DOHH2 (cell line): ENCODE measurements around the gene SOBP.

Source experiments
- H3F3A ChIP-seq: fragments of 200-600 bp; sonication (generic), shearing (Covaris generic); 2 replicates; pipeline ENCODE4 v1.6.0; 2016; ENCODE audit warnings: antibody characterized with exemption, mild to moderate bottlenecking; ENCODE audit not compliant: control insufficient read depth, insufficient read depth
- H3K27ac ChIP-seq: fragments of 200-600 bp; sonication (generic); 2 replicates; pipeline ENCODE4 v1.5.1; 2014; ENCODE audit warnings: low read depth, mild to moderate bottlenecking, low read length, moderate library complexity
- H3K27me3 ChIP-seq: fragments of 200-600 bp; sonication (generic); 2 replicates; pipeline ENCODE4 v1.6.1; 2014; ENCODE audit warnings: mild to moderate bottlenecking, low read length, mixed read lengths; ENCODE audit not compliant: control insufficient read depth
- H3K36me3 ChIP-seq: fragments of 200-600 bp; sonication (generic); 2 replicates; pipeline ENCODE4 v1.6.1; 2014; ENCODE audit warnings: mild to moderate bottlenecking, low read length, moderate library complexity, mixed read lengths; ENCODE audit not compliant: control insufficient read depth
- H3K4me1 ChIP-seq: fragments of 200-600 bp; sonication (generic); 2 replicates; pipeline ENCODE4 v1.6.1; 2014; ENCODE audit warnings: mild to moderate bottlenecking, low read length, mixed read lengths; ENCODE audit not compliant: control insufficient read depth
- H3K4me2 ChIP-seq: fragments of 200-600 bp; sonication (generic); 2 replicates; pipeline ENCODE4 v1.6.0; 2014; ENCODE audit warnings: mild to moderate bottlenecking, low read length, moderate library complexity
- H3K4me3 ChIP-seq: fragments of 200-600 bp; sonication (generic); 2 replicates; pipeline ENCODE4 v1.5.1; 2014; ENCODE audit warnings: mild to moderate bottlenecking, low read length, mixed read lengths
- H3K79me2 ChIP-seq: fragments of 200-600 bp; sonication (generic); 2 replicates; pipeline ENCODE4 v1.6.1; 2014; ENCODE audit warnings: mild to moderate bottlenecking, low read length, mixed read lengths; ENCODE audit not compliant: control insufficient read depth
- H3K9me2 ChIP-seq: fragments of 200-600 bp; sonication (generic); replicated peaks from 2 replicates; pipeline ENCODE4 v1.6.1; 2014; ENCODE audit warnings: mild to moderate bottlenecking, low read length, mixed read lengths; ENCODE audit not compliant: control insufficient read depth
- H3K9me3 ChIP-seq: fragments of 200-600 bp; sonication (generic); 2 replicates; pipeline ENCODE4 v1.6.1; 2014; ENCODE audit warnings: antibody characterized with exemption, low read length, mixed read lengths; ENCODE audit not compliant: control insufficient read depth, insufficient read depth
- H4K20me1 ChIP-seq: fragments of 200-600 bp; sonication (generic); 2 replicates; pipeline ENCODE4 v1.6.0; 2014; ENCODE audit warnings: low read depth, mild to moderate bottlenecking, antibody characterized with exemption, low read length, moderate library complexity; ENCODE audit not compliant: control insufficient read depth, insufficient read depth
- EZH2phosphoT487 ChIP-seq: fragments of 200-600 bp; sonication (generic); IDR thresholded peaks from 2 replicates; pipeline ENCODE4 v1.6.1; 2017; ENCODE audit warnings: borderline replicate concordance, mild to moderate bottlenecking, antibody characterized with exemption, low read length, moderate library complexity, mixed read lengths
- TF ChIP-seq, protein P1 (sequence below): fragments of 200-600 bp; sonication (generic); IDR thresholded peaks from one replicate; pipeline ENCODE4 v1.5.1; 2014; ENCODE audit warnings: antibody characterized with exemption, mild to moderate bottlenecking, low read depth, low read length; ENCODE audit not compliant: poor library complexity, severe bottlenecking

Gene SOBP

DNA sequence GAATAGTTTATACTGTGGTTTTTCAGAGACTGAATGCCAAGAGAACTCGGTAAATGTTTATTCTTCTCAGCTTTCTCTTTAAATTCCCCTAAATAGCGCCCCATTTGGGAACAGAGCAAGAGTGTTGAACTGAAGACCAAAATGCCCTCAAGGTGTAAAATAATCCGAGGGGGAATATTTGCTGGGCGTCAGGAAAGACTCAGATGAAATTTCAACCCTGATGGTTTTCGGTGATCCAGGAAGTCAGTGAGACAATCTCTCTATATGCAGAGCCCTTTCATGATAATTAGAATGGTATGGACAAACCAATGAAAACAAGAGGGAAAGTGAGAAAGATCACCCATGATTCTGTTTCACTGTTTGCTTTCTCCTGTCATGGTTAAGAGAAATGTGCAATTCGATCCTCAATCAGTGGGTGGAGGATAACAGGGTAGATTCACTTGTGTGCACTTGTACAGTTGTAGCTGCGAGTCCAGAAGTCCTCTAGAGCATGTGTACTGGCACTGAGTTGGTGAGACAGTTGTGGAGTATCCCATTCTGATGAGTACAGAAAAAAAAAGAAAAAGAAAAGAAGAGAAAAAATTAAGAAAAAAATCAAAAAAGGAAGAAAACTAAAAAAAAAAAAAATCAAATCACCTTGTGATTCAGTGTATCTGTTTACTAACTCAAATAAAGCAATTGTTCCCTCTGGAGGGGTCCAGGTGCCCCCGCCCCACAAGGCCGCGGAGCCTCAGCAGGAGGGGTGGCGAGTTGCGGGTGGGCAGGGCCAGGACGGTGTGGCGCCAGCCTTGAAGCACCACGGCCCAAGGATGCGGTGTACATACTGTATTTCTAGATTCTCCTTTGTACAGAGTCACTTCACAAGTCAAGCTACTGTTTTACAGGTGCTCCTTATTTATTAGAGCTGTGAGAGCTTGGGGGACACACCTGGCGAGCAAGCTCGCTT is 169.3 kb downstream of the SOBP start:
- Histone ChIP-seq H3K4me1 (peaks cover 56% of the 10 kb centered on the region), H3K36me3 (peaks cover 4% of the 10 kb centered on the region; the same call in 1 of the 2 replicates), H3K9me3 (no peaks in the 10 kb centered on the region), H3K4me3 (peak overlapping the region; percentile 75), H3K4me2 (peak overlapping the region; percentile 89), H4K20me1 (no peaks in the 10 kb centered on the region), H3K9me2 (no peaks in the 10 kb centered on the region), H3K27me3 (no peaks in the 10 kb centered on the region), H3K27ac (peak overlapping the region; percentile 93), H3K79me2 (0 out of 2 replicates have a peak, but pooled peaks cover 2% of the 10 kb centered on the region), H3F3A (peaks cover 27% of the 10 kb centered on the region)
- TF ChIP-seq EZH2phosphoT487: no peak
- TF ChIP-seq, protein P1, sequence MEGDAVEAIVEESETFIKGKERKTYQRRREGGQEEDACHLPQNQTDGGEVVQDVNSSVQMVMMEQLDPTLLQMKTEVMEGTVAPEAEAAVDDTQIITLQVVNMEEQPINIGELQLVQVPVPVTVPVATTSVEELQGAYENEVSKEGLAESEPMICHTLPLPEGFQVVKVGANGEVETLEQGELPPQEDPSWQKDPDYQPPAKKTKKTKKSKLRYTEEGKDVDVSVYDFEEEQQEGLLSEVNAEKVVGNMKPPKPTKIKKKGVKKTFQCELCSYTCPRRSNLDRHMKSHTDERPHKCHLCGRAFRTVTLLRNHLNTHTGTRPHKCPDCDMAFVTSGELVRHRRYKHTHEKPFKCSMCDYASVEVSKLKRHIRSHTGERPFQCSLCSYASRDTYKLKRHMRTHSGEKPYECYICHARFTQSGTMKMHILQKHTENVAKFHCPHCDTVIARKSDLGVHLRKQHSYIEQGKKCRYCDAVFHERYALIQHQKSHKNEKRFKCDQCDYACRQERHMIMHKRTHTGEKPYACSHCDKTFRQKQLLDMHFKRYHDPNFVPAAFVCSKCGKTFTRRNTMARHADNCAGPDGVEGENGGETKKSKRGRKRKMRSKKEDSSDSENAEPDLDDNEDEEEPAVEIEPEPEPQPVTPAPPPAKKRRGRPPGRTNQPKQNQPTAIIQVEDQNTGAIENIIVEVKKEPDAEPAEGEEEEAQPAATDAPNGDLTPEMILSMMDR: no peak

DNA sequence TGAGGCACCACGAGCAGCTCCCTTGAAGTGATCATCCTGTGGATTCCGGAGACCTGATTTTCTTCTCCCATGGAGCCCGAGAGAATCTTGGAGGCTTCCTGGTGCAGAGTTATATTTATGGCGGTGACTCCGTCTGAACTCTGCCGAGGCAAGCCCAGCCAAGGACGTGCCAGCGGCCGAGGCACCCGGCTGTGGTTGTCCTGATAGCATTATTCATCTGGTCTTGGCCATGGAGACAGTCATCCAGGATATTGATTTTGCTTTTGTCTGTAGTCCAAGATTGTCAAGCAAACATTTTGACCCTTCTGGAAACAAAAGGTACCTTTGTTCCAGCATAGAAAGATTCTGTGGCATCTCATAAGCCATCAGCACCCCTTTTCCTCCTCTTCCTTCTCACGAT is 170.9 kb downstream of the SOBP start:
- H3K4me2 ChIP-seq: no peak overlapping the region

DNA sequence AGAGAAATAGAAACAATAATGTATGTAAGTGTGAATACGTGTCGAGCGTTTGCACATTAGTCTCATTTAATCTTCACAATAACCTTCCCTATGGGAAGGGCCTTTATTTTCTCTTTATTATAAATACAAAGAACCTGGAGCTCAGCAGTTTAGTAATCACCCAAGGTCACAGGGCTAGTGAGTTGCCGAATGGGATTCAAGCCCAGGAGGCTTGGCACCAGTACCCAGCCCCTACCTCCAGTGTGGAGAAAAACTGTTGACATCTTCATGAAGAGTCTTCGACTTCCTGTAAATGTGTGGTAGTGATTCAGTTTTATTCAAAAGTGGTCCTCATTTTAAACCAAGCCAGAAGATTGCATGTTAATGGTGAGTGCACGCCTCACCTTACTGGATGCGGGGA is 171.4 kb downstream of the SOBP start:
- Histone ChIP-seq H3F3A (peaks cover 22% of the 10 kb centered on the region), H3K9me2 (no peaks in the 10 kb centered on the region), H3K9me3 (no peaks in the 10 kb centered on the region), H3K36me3 (peaks cover 4% of the 10 kb centered on the region; the same call in 1 of the 2 replicates), H3K27ac (no peak overlapping the region), H4K20me1 (no peaks in the 10 kb centered on the region), H3K27me3 (no peaks in the 10 kb centered on the region), H3K4me3 (no peak overlapping the region), H3K4me2 (no peak overlapping the region), H3K79me2 (0 out of 2 replicates have a peak, but pooled peaks cover 2% of the 10 kb centered on the region), H3K4me1 (peaks cover 35% of the 10 kb centered on the region)
- TF ChIP-seq, protein P1: no peak
- TF ChIP-seq EZH2phosphoT487: no peak

More for the DNA sequence above, 170.9 kb downstream of the SOBP start:
- Histone ChIP-seq H3K4me3 (no peak overlapping the region), H3K36me3 (peaks cover 4% of the 10 kb centered on the region; the same call in 1 of the 2 replicates), H3K4me1 (peaks cover 40% of the 10 kb centered on the region), H4K20me1 (no peaks in the 10 kb centered on the region), H3K79me2 (0 out of 2 replicates have a peak, but pooled peaks cover 2% of the 10 kb centered on the region), H3F3A (peaks cover 25% of the 10 kb centered on the region), H3K27ac (no peak overlapping the region), H3K9me2 (no peaks in the 10 kb centered on the region), H3K9me3 (no peaks in the 10 kb centered on the region), H3K27me3 (no peaks in the 10 kb centered on the region)
- TF ChIP-seq, protein P1: no peak
- no peak for TF ChIP-seq EZH2phosphoT487
